ENCODE results near the gene CPNE2.

CPNE2 gene

GRCh38 chr16:57167538-57167937 is 75.2 kb downstream of the CPNE2 start:
- DNase-seq (ENCODE audit: low read depth), result no peak
- TF ChIP-seq CTCF (IDR thresholded peaks at IDR 0.05; ENCODE audit: control insufficient read depth, extremely low read depth, insufficient read depth), result no peak
- H3K4me3 ChIP-seq (ENCODE audit: low read depth, low read length), result no peak overlapping the region

GRCh38 chr16:57167953-57168352 is 75.6 kb downstream of the CPNE2 start:
- TF ChIP-seq CTCF (IDR thresholded peaks at IDR 0.05; ENCODE audit: control insufficient read depth, extremely low read depth, insufficient read depth), result peak; percentile 70
- no peak overlapping the region for H3K4me3 ChIP-seq (ENCODE audit: low read depth, low read length)
- no peak for DNase-seq (ENCODE audit: low read depth)

GRCh38 chr16:57169327-57169726 is 76.9 kb downstream of the CPNE2 start:
- no peak for DNase-seq (ENCODE audit: low read depth)
- no peak for TF ChIP-seq CTCF (IDR thresholded peaks at IDR 0.05; ENCODE audit: control insufficient read depth, extremely low read depth, insufficient read depth)
- no peak overlapping the region for H3K4me3 ChIP-seq (ENCODE audit: low read depth, low read length)

GRCh38 chr16:57172721-57173290 is 80.4 kb downstream of the CPNE2 start:
- no peak for TF ChIP-seq CTCF (IDR thresholded peaks at IDR 0.05; ENCODE audit: control insufficient read depth, extremely low read depth, insufficient read depth)
- H3K4me3 ChIP-seq (ENCODE audit: low read depth, low read length), result no peak overlapping the region
- DNase-seq (ENCODE audit: low read depth), result no peak

GRCh38 chr16:57175896-57176295 is 83.5 kb downstream of the CPNE2 start:
- no peak for TF ChIP-seq CTCF (IDR thresholded peaks at IDR 0.05; ENCODE audit: control insufficient read depth, extremely low read depth, insufficient read depth)
- no peak overlapping the region for H3K4me3 ChIP-seq (ENCODE audit: low read depth, low read length)
- DNase-seq (ENCODE audit: low read depth), result no peak

- H3K4me3 ChIP-seq (ENCODE audit: low read depth, low read length), result no peak overlapping the region
- DNase-seq (ENCODE audit: low read depth), result no peak
- no peak for TF ChIP-seq CTCF (IDR thresholded peaks at IDR 0.05; ENCODE audit: control insufficient read depth, extremely low read depth, insufficient read depth)
Observed at GRCh38 chr16:57178196-57178595, 85.8 kb downstream of the CPNE2 start.

- no peak for TF ChIP-seq CTCF (IDR thresholded peaks at IDR 0.05; ENCODE audit: control insufficient read depth, extremely low read depth, insufficient read depth)
- no peak for DNase-seq (ENCODE audit: low read depth)
- H3K4me3 ChIP-seq (ENCODE audit: low read depth, low read length), result no peak overlapping the region
Observed at GRCh38 chr16:57178793-57179212, 86.4 kb downstream of the CPNE2 start.
